Measurements from ENCODE around the gene KRR1. TPM values are rescaled to one million over a fixed set of nuclear protein-coding genes. Genes with fewer than 3 reads are reported as not detected.
"Not testable (repeated sequence)": the region's sequence is repeated elsewhere in the genome, so short reads cannot be mapped to it uniquely, and the experiment has no call there.

KRR1 gene
- total and polyA plus RNA-seq, 12 donors, result 18.0 to 87.5 (median 47.7) TPM

DNA sequence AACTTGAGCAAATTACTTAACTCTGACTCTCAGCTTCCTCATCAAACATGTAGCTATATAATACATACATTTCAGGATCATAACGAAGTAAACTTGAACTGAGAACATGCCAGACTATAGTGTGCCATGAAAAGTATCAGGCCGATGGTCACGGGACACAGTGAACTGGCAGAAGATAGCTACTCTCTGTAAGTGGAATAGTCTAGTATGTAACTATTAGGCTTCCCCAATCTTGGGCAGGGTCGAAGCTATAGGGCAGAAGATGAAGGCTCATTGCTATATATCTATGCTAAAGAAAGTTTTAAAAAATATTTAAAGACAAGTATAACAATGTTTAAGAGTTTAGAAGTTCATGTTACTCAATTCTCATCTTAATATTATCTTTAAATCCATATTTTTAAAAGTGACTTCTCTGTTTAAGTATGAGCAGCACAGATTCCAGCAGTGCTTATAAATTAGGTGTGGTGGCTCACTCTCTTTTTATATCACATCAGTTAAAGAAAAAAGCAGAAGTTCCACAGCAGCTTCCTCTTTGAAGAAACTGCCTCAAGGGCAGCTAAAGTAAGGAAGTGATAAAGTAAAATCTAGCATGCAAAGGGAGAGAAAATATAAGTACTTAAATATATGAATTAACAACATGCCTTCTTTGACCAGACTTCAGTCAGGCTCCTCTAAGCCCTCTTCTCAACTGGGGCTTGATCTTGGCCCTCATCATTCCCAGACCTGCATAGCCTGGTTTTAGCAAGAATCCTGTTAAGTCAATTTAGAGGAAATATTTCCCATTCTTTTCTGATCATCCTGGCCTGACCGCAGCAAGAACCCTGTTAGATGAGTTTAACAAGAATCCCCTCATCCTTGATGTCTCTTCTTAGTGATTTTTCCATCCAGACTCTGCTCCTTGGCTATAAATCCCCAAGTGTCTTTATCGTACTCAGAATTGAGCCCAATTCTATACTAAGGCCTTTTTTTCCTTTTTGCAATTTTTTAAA is 39.2 kb downstream of the KRR1 start:
- Histone ChIP-seq H3K27ac (no peak overlapping the region), H3K4me3 (no peak overlapping the region), H3K27me3 (no peaks in the 10 kb centered on the region), H3K4me1 (replicated peaks in 1 of 2) (no peaks in the 10 kb centered on the region), H3K9me3 (replicated peaks in 1 of 3) (peaks cover 0 to 5% (median 0%) of the 10 kb centered on the region in 3 donors), H3K36me3 (replicated peaks in 1 of 2) (no peaks in the 10 kb centered on the region)
- TF ChIP-seq, protein P1, sequence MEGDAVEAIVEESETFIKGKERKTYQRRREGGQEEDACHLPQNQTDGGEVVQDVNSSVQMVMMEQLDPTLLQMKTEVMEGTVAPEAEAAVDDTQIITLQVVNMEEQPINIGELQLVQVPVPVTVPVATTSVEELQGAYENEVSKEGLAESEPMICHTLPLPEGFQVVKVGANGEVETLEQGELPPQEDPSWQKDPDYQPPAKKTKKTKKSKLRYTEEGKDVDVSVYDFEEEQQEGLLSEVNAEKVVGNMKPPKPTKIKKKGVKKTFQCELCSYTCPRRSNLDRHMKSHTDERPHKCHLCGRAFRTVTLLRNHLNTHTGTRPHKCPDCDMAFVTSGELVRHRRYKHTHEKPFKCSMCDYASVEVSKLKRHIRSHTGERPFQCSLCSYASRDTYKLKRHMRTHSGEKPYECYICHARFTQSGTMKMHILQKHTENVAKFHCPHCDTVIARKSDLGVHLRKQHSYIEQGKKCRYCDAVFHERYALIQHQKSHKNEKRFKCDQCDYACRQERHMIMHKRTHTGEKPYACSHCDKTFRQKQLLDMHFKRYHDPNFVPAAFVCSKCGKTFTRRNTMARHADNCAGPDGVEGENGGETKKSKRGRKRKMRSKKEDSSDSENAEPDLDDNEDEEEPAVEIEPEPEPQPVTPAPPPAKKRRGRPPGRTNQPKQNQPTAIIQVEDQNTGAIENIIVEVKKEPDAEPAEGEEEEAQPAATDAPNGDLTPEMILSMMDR (IDR thresholded peaks at IDR 0.05), result no peak
- TF ChIP-seq POLR2A (IDR thresholded peaks at IDR 0.05), result no peak
- DNase-seq, result no peak
- WGBS, 4 donors, result 75 to 85% (median 77%) methylated on average over 6 of the region's 6 CpGs
- intact Hi-C loops (cut with DNase I), result no loop called here

DNA sequence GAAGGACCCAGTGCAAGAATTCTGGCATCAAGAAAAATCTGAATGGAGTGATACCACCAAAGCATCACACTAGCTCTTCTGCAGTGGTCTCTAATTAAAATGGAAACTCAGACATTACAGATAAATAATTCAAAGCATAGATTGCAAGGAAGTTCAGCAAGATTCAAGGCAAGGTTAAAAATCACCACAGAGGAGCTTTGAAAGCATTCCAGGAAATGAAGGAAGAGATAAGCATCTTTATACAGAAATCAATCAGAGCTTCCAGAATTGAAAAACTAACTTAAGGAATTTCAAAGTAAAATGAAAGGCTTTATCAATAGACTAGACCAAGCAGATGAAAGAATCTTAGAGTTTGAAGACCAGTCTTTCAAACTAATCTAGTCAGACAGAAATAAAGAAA is 51.2 kb downstream of the KRR1 start:
- H3K36me3 ChIP-seq (replicated peaks in 1 of 2), result no peaks in the 10 kb centered on the region
- TF ChIP-seq POLR2A (IDR thresholded peaks at IDR 0.05), result no peak
- TF ChIP-seq, protein P1 (IDR thresholded peaks at IDR 0.05), result no peak
- DNase-seq, result no peak
- no peaks in the 10 kb centered on the region for H3K27me3 ChIP-seq
- no peak overlapping the region for H3K4me3 ChIP-seq
- no peak overlapping the region for H3K27ac ChIP-seq
- H3K4me1 ChIP-seq (replicated peaks in 1 of 2), result peaks cover 0 to 5% of the 10 kb centered on the region in 2 donors
- no peaks in the 10 kb centered on the region for H3K9me3 ChIP-seq (replicated peaks in 1 of 3)
- intact Hi-C loops (cut with DNase I), result no loop called here

DNA sequence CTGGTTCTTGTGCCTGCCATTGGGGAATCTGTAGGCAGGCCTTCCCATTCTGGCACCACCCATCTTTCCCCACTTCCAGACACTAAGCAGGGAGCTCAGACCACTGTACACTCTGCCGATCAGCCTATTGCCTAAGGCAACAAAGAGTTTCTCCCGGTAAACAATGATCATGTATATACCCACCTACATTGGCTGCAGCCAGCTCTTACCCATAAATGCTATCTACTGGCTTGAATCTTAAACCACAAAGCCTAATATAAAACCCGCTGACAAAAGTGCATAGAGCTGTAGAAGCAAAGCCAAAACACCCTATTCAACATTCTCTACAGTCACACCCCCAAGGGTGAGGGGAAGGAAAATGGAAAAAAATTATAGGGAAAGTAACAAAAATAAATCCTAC is 51.7 kb downstream of the KRR1 start:
- Histone ChIP-seq H3K27me3 (no peaks in the 10 kb centered on the region), H3K4me3 (no peak overlapping the region), H3K36me3 (replicated peaks in 1 of 2) (no peaks in the 10 kb centered on the region), H3K9me3 (replicated peaks in 1 of 3) (no peaks in the 10 kb centered on the region), H3K4me1 (replicated peaks in 1 of 2) (peaks cover 0 to 5% of the 10 kb centered on the region in 2 donors), H3K27ac (no peak overlapping the region)
- TF ChIP-seq, protein P1 (IDR thresholded peaks at IDR 0.05), result no peak
- no peak for TF ChIP-seq POLR2A (IDR thresholded peaks at IDR 0.05)
- DNase-seq, result no peak
- 94 to 98% (median 96%) methylated on average over 3 of the region's 3 CpGs for WGBS, 4 donors
- intact Hi-C loops (cut with DNase I), result no loop called here

DNA sequence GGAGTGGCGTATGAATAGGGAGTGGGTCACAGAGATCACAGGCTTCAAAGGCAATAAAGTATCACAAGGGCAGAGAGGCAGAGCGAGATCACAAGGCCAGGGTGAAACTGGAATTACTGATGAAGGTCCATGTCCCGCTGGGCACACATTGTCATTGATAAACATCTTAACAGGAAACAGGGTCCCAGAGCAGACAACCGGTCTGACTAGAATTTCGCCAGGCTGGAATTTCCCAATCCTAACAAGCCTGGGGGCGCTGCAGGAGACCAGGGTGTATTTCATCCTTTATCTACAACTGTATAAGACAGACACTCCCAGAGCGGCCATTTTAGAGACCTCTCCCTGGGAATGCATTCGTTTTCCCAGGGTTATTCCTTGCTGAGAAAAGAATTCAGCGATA is 53.5 kb downstream of the KRR1 start:
- 74 to 78% (median 76%) methylated on average over 9 of the region's 9 CpGs for WGBS, 4 donors
- H3K4me1 ChIP-seq (replicated peaks in 1 of 2); intact Hi-C loops (cut with DNase I); H3K27ac ChIP-seq; H3K9me3 ChIP-seq (replicated peaks in 1 of 3); DNase-seq; H3K36me3 ChIP-seq (replicated peaks in 1 of 2); H3K4me3 ChIP-seq; H3K27me3 ChIP-seq: not testable (repeated sequence)
